ENCODE measurements around the gene PDCD1. TPM values are rescaled to one million over a fixed set of nuclear protein-coding genes. Genes with fewer than 3 reads are reported as not detected.
"Not testable (repeated sequence)": the region's sequence is repeated elsewhere in the genome, so short reads cannot be mapped to it uniquely, and the experiment has no call there.

Gene PDCD1
- total RNA-seq, 2 experiments from 2014 or later, result 19.4 to 20.3 TPM

- CTCF ChIA-PET, result interaction anchor here (1.3 to 2.0 kb wide), 5 partner anchors 31 to 80 kb away, joined by 3 to 10 read pairs (median 5); partner anchors contain the start of gene RTP5
- intact Hi-C loops (cut with micrococcal nuclease), result no loop called here
- peak; percentile 57 for DNase-seq
- Mint-ChIP-seq H3K4me1 (ENCODE audit: low read depth) (peaks cover 10% of the 10 kb centered on the region), H3K36me3 (ENCODE audit: low read depth) (no peaks in the 10 kb centered on the region), H3K9me3 (no peaks in the 10 kb centered on the region), H3K4me3 (peak overlapping the region; percentile 70), H3K27me3 (peaks cover 3% of the 10 kb centered on the region), H3K27ac (no peak overlapping the region)
- peak; percentile 36 for ATAC-seq
- peak; percentile 19 for TF ChIP-seq CTCF (IDR thresholded peaks at IDR 0.05)
- POLR2A ChIA-PET, result interaction anchor here (0.6 to 2.6 kb wide), 7 partner anchors 16 to 70 kb away, joined by 3 to 12 read pairs (median 3); partner anchors contain the start of genes D2HGDH and PDCD1
These were observed 54.1 kb downstream of the PDCD1 start for GRCh38 chr2:241804326-241805229.

GRCh38 chr2:241803387-241804325, 55.0 kb downstream of the PDCD1 start:
- Mint-ChIP-seq H3K9me3 (no peaks in the 10 kb centered on the region), H3K4me1 (ENCODE audit: low read depth) (peaks cover 10% of the 10 kb centered on the region), H3K4me3 (peak overlapping the region; percentile 70), H3K27ac (peak overlapping the region; percentile 77), H3K27me3 (peaks cover 3% of the 10 kb centered on the region), H3K36me3 (ENCODE audit: low read depth) (no peaks in the 10 kb centered on the region)
- ATAC-seq (peak; percentile 80), DNase-seq (peak; percentile 76)
- TF ChIP-seq CTCF (IDR thresholded peaks at IDR 0.05), result no peak
- ChIA-PET POLR2A (interaction anchor here (0.6 to 2.6 kb wide), 9 partner anchors 9 to 69 kb away, joined by 3 to 12 read pairs (median 3); partner anchors contain the start of genes D2HGDH and PDCD1), CTCF (interaction anchor here (1.3 to 2.0 kb wide), 5 partner anchors 32 to 80 kb away, joined by 3 to 10 read pairs (median 5); partner anchors contain the start of gene RTP5)
- intact Hi-C loops (cut with micrococcal nuclease), result no loop called here

- Mint-ChIP-seq H3K27ac (no peak overlapping the region), H3K4me3 (no peak overlapping the region), H3K36me3 (ENCODE audit: low read depth) (no peaks in the 10 kb centered on the region), H3K9me3 (no peaks in the 10 kb centered on the region), H3K27me3 (peaks cover 3% of the 10 kb centered on the region), H3K4me1 (ENCODE audit: low read depth) (peaks cover 10% of the 10 kb centered on the region)
- intact Hi-C loops (cut with micrococcal nuclease), result no loop called here
- DNase-seq (no peak), ATAC-seq (no peak)
- POLR2A ChIA-PET, result interaction anchor here (1.3 to 2.6 kb wide), 4 partner anchors 8 to 57 kb away, joined by 3 to 12 read pairs (median 8); partner anchors contain the start of gene PDCD1
- CTCF ChIA-PET, result interaction anchor here (1.7 to 2.0 kb wide), 3 partner anchors 33 to 66 kb away, joined by 4 to 10 read pairs (median 5); partner anchors contain the start of gene RTP5
- no peak for TF ChIP-seq CTCF (IDR thresholded peaks at IDR 0.05)
These were observed 56.0 kb downstream of the PDCD1 start for GRCh38 chr2:241802421-241803318.

GRCh38 chr2:241801611-241802420, 56.9 kb downstream of the PDCD1 start:
- H3K27me3 Mint-ChIP-seq, result peaks cover 3% of the 10 kb centered on the region
- DNase-seq, result no peak
- intact Hi-C loops (cut with micrococcal nuclease), result no loop called here
- H3K4me1 Mint-ChIP-seq (ENCODE audit: low read depth), result peaks cover 10% of the 10 kb centered on the region
- H3K27ac Mint-ChIP-seq, result no peak overlapping the region
- H3K9me3 Mint-ChIP-seq, result no peaks in the 10 kb centered on the region
- ChIA-PET POLR2A (interaction anchor here (1.0 kb wide), 1 partner anchor 115 kb away, joined by 3 read pairs; the partner anchor contains the start of gene DTYMK), CTCF (no interaction called here)
- ATAC-seq, result no peak
- TF ChIP-seq CTCF (IDR thresholded peaks at IDR 0.05), result no peak
- no peaks in the 10 kb centered on the region for H3K36me3 Mint-ChIP-seq (ENCODE audit: low read depth)
- H3K4me3 Mint-ChIP-seq, result no peak overlapping the region

- POLR2A ChIA-PET, result interaction anchor here (1.0 kb wide), 1 partner anchor 114 kb away, joined by 3 read pairs; the partner anchor contains the start of gene DTYMK
- H3K4me3 Mint-ChIP-seq; DNase-seq; ATAC-seq; intact Hi-C loops (cut with micrococcal nuclease); H3K36me3 Mint-ChIP-seq (ENCODE audit: low read depth); H3K27me3 Mint-ChIP-seq; H3K27ac Mint-ChIP-seq; H3K9me3 Mint-ChIP-seq; CTCF ChIA-PET: not testable (repeated sequence)
- peaks cover 10% of the 10 kb centered on the region for H3K4me1 Mint-ChIP-seq (ENCODE audit: low read depth)
These were observed 58.3 kb downstream of the PDCD1 start for GRCh38 chr2:241800198-241800903.

All from activated CD8-positive, alpha-beta T cell treated with anti-CD3 and anti-CD28 coated beads for 36 hours (primary cell).